K562 (cell line): ENCODE measurements around the gene KRTAP19-7.

Experiments used
- CTCF ChIP-seq, 3 experiments: IDR thresholded peaks in 2 of 3; conservative IDR thresholded peaks in 1 of 3; 2 replicates each; pipeline ENCODE4 v1.5.1; 2011 to 2012; ENCODE audit warnings: low read length in 3 of 3, mild to moderate bottlenecking in 3 of 3, control low read depth in 2 of 3, improper control_type of control experiment in 1 of 3, inconsistent platforms in 1 of 3, low read depth in 1 of 3, mixed read lengths in 1 of 3, moderate library complexity in 1 of 3; ENCODE audit not compliant: insufficient read depth in 2 of 3
- GABPA ChIP-seq: fragments of 200-800 bp; sonication (Bioruptor generic); conservative IDR thresholded peaks from 2 replicates; pipeline ENCODE4 v1.6.1; 2016; ENCODE audit warnings: low read depth, missing genetic modification characterization, missing compliant biosample characterization
- GATAD2A ChIP-seq: fragments of 450-650 bp; IDR thresholded peaks from 2 replicates; pipeline ENCODE4 v1.6.1; 2017
- HMG20A ChIP-seq: fragments of 450-650 bp; formaldehyde crosslinking; conservative IDR thresholded peaks from 2 replicates; pipeline ENCODE4 v1.4.0; 2020; ENCODE audit warnings: mild to moderate bottlenecking, mixed read lengths
- HNRNPUL1 ChIP-seq: fragments of 200-400 bp; formaldehyde crosslinking; IDR thresholded peaks from 2 replicates; pipeline ENCODE4 v1.6.1; 2017; ENCODE audit warnings: low read length
- KLF16 ChIP-seq: IDR thresholded peaks from 2 replicates; pipeline ENCODE4 v1.6.1; 2016; ENCODE audit warnings: antibody characterized with exemption
- NR2C2 ChIP-seq, 2 experiments: fragments of 200-800 bp in 1 of 2; sonication (Bioruptor generic) in 1 of 2; sonication (generic) in 1 of 2; formaldehyde crosslinking in 1 of 2; IDR thresholded peaks; 2 replicates each; pipeline versions ENCODE4 v1.6.1 to v1.8.0; 2016 to 2022; ENCODE audit warnings: mild to moderate bottlenecking in 1 of 2, missing compliant biosample characterization in 1 of 2, missing genetic modification characterization in 1 of 2, missing genetic modification reagents in 1 of 2
- RAD21 ChIP-seq, 2 experiments: fragments of 250-450 bp in 1 of 2; fragments of 450-650 bp in 1 of 2; sonication (Bioruptor Pico) in 1 of 2; formaldehyde crosslinking in 1 of 2; IDR thresholded peaks in 1 of 2; conservative IDR thresholded peaks in 1 of 2; 2 replicates each; pipeline versions ENCODE4 v1.4.0 to v1.8.0; 2020 to 2022; ENCODE audit warnings: mild to moderate bottlenecking in 2 of 2, moderate library complexity in 1 of 2
- RCOR1 ChIP-seq, 2 experiments: IDR thresholded peaks; 2 replicates each; pipeline ENCODE4 v1.6.1; 2012; ENCODE audit warnings: low read depth in 2 of 2, low read length in 2 of 2, borderline replicate concordance in 1 of 2, improper control_type of control experiment in 1 of 2

GRCh38 chr21:30580132-30580531, 19.0 kb upstream of the KRTAP19-7 start:
- TF ChIP-seq HNRNPUL1 (no peak), RAD21 (CRISPR knock-in tag; conservative IDR thresholded peaks at IDR 0.05 in 1 of 2, IDR thresholded peaks at IDR 0.05 in 1 of 2) (no peak), HMG20A (no peak), GABPA (tag) (no peak), RCOR1 (IDR thresholded peaks at IDR 0.05; ENCODE audit: borderline replicate concordance in 1 of 2, low read depth in 2 of 2, low read length in 2 of 2) (no peak), GATAD2A (no peak), KLF16 (no peak), CTCF (IDR thresholded peaks at IDR 0.05 in 2 of 3, conservative IDR thresholded peaks at IDR 0.05 in 1 of 3; ENCODE audit: insufficient read depth in 2 of 3, low read depth in 1 of 3, low read length in 3 of 3) (no peak), NR2C2 (CRISPR knock-in tag; IDR thresholded peaks at IDR 0.05) (no peak), NR2C2 (tag; IDR thresholded peaks at IDR 0.05) (no peak)
